ENCODE measurements around the gene NIPAL3. TPM values are rescaled to one million over a fixed set of nuclear protein-coding genes. Genes with fewer than 3 reads are reported as not detected.

NIPAL3 gene
- total RNA-seq, 1 experiment from 2014 or later = 11.2 TPM

GRCh38 chr1:24493785-24494184 lies 78.2 kb downstream of the NIPAL3 start:
- Mint-ChIP-seq H3K4me1 (peaks cover 5% of the 10 kb centered on the region; the same call in 1 of the 2 replicates), H3K27me3 (ENCODE audit: low read depth) (peaks cover 9% of the 10 kb centered on the region; the same call in 1 of the 2 replicates), H3K27ac (no peak overlapping the region), H3K4me3 (no peak overlapping the region), H3K9me3 (peaks cover 19% of the 10 kb centered on the region), H3K36me3 (peaks cover 18% of the 10 kb centered on the region)
- POLR2A ChIA-PET = no interaction called here
- TF ChIP-seq ETV6 (CRISPR knock-in tag; IDR thresholded peaks at IDR 0.05) = no peak
- TF ChIP-seq, protein P1, sequence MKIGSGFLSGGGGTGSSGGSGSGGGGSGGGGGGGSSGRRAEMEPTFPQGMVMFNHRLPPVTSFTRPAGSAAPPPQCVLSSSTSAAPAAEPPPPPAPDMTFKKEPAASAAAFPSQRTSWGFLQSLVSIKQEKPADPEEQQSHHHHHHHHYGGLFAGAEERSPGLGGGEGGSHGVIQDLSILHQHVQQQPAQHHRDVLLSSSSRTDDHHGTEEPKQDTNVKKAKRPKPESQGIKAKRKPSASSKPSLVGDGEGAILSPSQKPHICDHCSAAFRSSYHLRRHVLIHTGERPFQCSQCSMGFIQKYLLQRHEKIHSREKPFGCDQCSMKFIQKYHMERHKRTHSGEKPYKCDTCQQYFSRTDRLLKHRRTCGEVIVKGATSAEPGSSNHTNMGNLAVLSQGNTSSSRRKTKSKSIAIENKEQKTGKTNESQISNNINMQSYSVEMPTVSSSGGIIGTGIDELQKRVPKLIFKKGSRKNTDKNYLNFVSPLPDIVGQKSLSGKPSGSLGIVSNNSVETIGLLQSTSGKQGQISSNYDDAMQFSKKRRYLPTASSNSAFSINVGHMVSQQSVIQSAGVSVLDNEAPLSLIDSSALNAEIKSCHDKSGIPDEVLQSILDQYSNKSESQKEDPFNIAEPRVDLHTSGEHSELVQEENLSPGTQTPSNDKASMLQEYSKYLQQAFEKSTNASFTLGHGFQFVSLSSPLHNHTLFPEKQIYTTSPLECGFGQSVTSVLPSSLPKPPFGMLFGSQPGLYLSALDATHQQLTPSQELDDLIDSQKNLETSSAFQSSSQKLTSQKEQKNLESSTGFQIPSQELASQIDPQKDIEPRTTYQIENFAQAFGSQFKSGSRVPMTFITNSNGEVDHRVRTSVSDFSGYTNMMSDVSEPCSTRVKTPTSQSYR (CRISPR knock-in tag; IDR thresholded peaks at IDR 0.05) = no peak
- no peak for TF ChIP-seq NR3C1 (CRISPR knock-in tag; conservative IDR thresholded peaks at IDR 0.05; ENCODE audit: low read depth)
- TF ChIP-seq, protein P2, sequence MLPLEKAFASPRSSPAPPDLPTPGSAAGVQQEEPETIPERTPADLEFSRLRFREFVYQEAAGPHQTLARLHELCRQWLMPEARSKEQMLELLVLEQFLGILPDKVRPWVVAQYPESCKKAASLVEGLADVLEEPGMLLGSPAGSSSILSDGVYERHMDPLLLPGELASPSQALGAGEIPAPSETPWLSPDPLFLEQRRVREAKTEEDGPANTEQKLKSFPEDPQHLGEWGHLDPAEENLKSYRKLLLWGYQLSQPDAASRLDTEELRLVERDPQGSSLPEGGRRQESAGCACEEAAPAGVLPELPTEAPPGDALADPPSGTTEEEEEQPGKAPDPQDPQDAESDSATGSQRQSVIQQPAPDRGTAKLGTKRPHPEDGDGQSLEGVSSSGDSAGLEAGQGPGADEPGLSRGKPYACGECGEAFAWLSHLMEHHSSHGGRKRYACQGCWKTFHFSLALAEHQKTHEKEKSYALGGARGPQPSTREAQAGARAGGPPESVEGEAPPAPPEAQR (CRISPR knock-in tag; IDR thresholded peaks at IDR 0.05) = no peak
- TF ChIP-seq PREB (CRISPR knock-in tag; IDR thresholded peaks at IDR 0.05; ENCODE audit: borderline replicate concordance) = no peak
- TF ChIP-seq, protein P3, sequence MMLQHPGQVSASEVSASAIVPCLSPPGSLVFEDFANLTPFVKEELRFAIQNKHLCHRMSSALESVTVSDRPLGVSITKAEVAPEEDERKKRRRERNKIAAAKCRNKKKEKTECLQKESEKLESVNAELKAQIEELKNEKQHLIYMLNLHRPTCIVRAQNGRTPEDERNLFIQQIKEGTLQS (CRISPR knock-in tag; conservative IDR thresholded peaks at IDR 0.05) = no peak
- no peak for TF ChIP-seq CREM (CRISPR knock-in tag; IDR thresholded peaks at IDR 0.05)
- no peak for TF ChIP-seq ZNF263 (CRISPR knock-in tag; IDR thresholded peaks at IDR 0.05; ENCODE audit: low read depth)
- TF ChIP-seq ZNF425 (CRISPR knock-in tag; conservative IDR thresholded peaks at IDR 0.05) = no peak
- no peak for TF ChIP-seq ZNF219 (CRISPR knock-in tag; IDR thresholded peaks at IDR 0.05; ENCODE audit: borderline replicate concordance)
- CTCF ChIA-PET = no interaction called here
- ATAC-seq (no peak), DNase-seq (ENCODE audit: low spot score) (no peak)

- no peak for TF ChIP-seq PRDM15 (CRISPR knock-in tag; IDR thresholded peaks at IDR 0.05)
- H3K9me3 Mint-ChIP-seq = no peaks in the 10 kb centered on the region
- no peak overlapping the region for H3K27ac Mint-ChIP-seq
- DNase-seq (ENCODE audit: low spot score) = no peak
- ChIA-PET POLR2A (no interaction called here), CTCF (no interaction called here)
- no peak overlapping the region for H3K4me3 Mint-ChIP-seq
- peaks cover 25% of the 10 kb centered on the region for H3K4me1 Mint-ChIP-seq
- no peak for ATAC-seq
- H3K36me3 Mint-ChIP-seq = no peaks in the 10 kb centered on the region
- H3K27me3 Mint-ChIP-seq (ENCODE audit: low read depth) = peaks cover 6% of the 10 kb centered on the region; the same call in 1 of the 2 replicates
Measured at GRCh38 chr1:24498589-24498988, 83.0 kb downstream of the NIPAL3 start.
